Keratinocyte (primary cell): Measurements from ENCODE around the gene ARHGAP6.

ENCODE experiments used
- CTCF ChIP-seq, 3 experiments: IDR thresholded peaks in 1 of 3; conservative IDR thresholded peaks in 1 of 3; optimal IDR thresholded peaks in 1 of 3; 2 replicates in 2 of 3; 3 replicates in 1 of 3; pipeline versions ENCODE3 to v1.5.1; 2011; ENCODE audit warnings: low read length in 3 of 3, mild to moderate bottlenecking in 3 of 3, moderate library complexity in 2 of 3, control low read depth in 1 of 3, inconsistent platforms in 1 of 3; ENCODE audit not compliant: insufficient read depth in 2 of 3; ENCODE audit errors: extremely low read depth in 1 of 3
- EZH2 ChIP-seq: IDR thresholded peaks from one replicate; pipeline ENCODE4 v1.6.1; 2012; ENCODE audit warnings: inconsistent platforms, mild to moderate bottlenecking, low read length, moderate library complexity

- TF ChIP-seq CTCF (optimal IDR thresholded peaks at IDR 0.05 in 1 of 3, IDR thresholded peaks at IDR 0.05 in 1 of 3, conservative IDR thresholded peaks at IDR 0.05 in 1 of 3; ENCODE audit: extremely low read depth in 1 of 3, insufficient read depth in 2 of 3, low read length in 3 of 3) (no peak), EZH2 (no peak)
Observed at GRCh38 chrX:11687157-11687556, 21.4 kb upstream of the ARHGAP6 start.
